ENCODE results near the gene TRIL.

TRIL gene

DNA sequence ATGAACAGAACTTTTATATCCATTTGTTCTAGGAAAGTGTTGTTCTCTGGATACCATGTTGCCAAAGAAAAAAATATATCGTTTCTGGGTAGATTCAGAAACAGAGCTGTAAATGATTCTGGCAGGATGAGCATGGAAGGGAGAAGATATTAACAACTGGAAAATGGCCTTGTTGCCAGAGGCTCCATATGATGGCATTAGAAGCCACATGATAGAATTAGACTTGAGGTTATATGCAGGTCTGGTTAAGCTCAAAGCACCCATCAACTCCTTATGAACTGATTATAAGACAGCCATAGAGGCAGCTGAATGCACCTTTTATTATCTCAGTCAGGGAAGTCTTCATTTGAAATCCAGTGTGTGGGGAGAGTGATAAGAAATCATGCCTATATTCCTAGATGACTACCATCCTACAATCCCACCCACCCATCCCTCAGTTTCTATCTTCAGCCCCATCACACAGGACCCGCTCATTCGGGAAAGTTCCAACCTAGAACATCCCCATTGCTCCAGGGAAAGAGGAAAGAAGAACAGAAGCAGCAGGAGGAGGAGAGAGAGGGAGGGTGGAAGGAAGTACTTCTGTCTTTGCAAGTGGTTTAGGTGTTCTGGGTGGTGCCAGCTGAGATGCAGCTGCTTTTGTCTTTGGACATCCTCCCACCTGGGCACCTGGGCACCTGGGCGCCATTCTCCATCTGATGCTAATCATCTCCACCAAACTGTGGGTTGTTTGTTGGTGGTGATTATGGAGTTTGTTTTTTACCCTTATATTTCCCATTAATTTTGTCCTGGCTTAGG, 25.5 kb upstream of the TRIL start:
- DNase-seq (ENCODE audit: low spot score): no peak

DNA sequence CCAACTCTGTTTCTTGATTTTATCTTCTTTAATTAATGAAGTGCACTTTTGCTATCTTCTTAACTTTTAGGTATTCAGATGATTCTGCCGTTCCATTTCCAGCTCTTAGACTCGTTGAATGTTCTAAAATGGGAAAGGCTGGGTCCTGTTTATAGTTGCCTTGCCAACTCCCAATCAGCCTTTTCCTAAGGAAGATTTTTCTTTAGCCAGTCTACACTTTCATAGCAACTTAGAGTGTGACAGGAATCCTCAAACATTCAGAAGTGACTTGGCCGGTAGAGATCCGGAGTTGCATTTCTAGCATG, 23.0 kb upstream of the TRIL start:
- no peak for DNase-seq (ENCODE audit: low spot score)

DNA sequence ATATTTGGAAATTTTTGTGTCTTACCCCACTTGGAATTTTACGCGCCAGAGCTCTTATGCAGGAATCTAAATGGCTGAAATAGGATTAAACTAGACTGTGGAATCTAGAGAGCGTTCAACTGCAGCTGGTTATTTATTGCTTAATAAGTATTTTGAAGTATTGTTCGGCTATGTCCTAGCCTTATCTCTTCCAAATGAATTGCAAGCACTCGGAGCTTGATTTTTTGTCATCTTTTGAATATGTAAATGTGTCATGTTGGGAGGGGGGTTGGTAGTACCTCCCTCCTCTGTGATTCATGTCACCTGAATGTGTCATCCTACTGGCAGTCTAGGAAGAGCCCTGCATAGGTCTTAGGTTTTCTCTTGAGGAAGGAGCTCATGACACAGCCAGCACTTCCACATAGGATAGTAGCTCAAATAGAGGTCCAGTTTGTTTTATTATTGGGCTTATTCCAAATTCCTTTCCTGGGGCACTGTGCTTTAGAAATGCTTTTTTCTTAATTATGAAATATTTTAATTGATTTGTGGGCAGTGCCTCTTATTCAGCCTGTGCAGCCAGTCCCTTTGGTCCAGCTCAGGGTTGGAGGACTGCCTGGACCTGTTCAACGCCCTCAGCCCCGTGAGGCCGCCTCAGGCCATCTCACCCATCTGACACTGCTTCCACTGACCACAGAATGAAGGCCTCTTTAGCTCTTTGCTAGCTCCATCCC, 22.5 kb upstream of the TRIL start:
- DNase-seq (ENCODE audit: low spot score): no peak

DNA sequence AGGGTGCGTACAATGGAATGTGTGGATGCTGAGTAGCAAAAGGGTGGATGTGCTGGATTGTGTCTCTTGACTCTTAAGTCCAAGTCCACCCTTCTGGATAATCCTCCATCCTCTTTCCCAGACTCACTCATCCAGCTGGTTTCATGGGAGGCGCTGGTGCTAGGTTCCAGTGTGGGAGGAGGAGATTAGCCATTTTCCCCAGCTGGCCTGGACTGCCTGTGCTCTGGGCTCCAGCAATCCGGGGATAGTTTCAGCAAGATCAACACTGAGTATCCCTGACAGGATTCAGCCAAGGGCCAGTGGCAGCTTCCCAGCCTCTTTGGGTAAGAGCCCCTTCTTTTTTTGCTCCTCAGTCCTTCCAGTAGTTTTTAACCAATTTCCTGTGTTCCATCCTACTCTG, 21.6 kb upstream of the TRIL start:
- DNase-seq (ENCODE audit: low spot score): no peak

DNA sequence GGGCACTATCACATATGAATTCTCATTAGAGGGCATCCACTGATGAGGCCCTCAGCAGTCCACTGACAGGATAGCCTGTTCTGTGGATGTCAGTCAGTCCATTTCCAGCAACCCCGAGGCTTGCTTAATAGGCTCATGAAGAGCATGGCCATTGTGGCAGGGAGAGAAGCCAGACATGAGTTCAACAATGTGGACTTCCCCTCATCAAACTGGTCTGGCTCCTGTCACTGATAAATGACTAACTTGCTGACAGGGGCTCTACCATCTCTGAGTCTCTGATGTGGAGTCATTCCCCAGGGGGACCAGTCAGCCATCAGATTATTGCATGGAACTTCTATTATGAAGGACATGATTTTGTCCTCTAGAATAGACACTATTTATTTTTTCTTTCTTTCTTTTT, 19.8 kb upstream of the TRIL start:
- no peak for DNase-seq (ENCODE audit: low spot score)

DNA sequence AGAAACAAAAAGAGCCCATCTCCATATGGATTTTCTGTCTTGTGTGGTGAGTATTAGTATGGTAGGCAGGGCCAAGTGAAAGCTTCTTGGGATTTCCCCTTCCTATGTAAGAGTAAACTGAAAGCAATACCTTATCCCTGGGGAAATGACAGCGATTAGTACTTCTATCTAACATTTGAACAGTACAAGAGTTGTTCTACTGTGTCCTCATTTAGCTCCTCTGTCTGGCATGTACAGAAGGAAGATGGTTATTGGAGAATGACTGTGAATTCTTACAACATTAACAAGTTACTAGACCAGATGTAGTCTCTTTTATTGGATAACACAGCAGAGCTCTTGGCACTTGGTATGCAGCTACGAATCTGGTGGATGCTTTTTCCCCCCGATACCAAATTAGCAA, 17.9 kb upstream of the TRIL start:
- DNase-seq (ENCODE audit: low spot score): no peak

DNA sequence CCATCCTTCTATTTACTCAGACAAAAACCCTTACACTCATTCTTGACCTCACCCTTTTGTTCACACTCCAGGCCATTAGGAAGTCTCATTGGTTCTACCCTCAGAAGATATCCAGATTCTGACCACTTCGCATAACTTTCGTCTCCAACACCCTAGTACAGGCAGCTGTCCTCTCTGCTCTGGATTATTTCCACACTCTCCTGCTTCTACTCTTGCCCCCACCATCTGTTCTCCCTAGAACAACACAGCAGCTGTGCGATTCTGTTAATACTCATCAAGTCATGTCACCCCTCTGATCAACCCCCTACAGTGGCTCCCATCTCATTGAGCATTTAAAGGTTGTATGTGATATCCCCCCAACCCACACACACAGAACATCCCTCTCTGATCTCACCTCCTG, 15.5 kb upstream of the TRIL start:
- no peak for DNase-seq (ENCODE audit: low spot score)

DNA sequence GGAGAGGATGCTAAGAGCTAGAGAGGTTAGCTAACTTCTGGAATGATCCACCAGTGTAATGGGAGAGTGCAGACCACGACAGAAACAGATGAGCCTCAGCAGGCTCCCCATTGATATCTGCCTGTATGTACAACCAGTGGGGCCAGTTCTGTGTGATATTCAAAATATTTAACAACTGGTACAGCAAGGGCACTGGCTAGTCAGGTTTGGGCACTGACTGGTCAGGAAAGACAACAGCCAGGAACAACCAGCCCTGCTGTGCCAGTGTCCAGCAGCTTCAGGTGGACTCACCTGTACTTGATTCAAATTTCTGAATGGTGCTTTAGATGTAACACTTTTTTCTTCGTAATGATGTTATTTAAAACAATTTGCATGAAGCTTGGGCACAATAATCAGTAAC, 5.9 kb upstream of the TRIL start:
- no peak for DNase-seq (ENCODE audit: low spot score)

DNA sequence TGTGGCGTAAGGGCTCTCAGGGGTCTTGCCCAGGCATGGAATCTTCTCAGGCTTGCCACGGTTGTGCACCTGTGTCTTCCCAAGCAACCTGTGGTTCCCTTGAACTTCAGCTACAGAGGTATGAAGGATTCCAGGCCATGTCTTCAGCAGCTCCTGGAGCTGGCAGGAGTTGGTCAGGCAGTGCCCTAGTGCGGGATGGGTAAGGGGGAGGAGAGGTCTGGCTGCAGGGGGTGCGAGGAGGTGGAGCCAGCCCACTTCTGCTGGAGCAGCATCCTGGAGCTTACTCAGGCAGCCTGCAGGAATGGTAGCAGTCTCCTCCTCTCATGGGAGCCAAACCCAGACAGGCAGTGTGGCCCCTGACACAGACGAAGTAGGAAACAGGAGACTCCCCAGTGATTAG, 3.8 kb upstream of the TRIL start:
- no peak for DNase-seq (ENCODE audit: low spot score)

DNA sequence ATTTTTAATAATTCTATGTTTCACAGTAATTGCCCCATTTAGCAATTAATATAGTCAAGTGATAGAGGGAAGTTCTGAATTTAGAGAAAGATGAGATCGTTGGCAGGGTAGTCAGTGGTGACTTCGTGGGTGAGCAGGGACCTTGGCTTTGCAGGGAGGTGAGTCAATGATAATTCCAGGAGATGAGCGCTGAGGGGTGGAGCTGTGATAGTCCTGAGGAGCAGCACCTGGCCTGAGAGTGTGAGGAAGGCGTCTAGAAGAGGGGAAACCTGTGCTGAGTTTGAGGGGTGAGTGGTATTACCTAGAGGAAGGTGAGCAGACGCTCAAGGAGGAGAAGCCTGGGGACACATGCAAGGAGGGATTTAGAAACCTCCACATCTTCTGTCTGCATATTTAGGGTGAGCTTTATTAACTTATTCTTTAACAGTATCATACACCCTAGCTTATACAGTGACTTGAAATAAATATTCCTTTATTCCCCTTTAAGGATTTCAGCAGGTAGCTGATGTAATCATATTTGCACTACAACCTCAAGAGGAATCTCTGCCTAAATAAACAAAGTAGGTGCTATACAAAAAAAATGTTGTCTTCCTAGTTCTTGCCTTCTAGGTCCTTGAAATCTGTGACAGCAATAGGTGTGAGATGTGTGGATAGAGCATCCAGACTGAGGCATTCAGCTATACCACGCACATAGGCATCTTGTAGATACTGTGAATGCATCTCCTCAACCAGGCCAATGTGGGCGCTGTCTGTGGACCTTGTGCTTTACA, 2.1 kb upstream of the TRIL start:
- no peak for DNase-seq (ENCODE audit: low spot score)

DNA sequence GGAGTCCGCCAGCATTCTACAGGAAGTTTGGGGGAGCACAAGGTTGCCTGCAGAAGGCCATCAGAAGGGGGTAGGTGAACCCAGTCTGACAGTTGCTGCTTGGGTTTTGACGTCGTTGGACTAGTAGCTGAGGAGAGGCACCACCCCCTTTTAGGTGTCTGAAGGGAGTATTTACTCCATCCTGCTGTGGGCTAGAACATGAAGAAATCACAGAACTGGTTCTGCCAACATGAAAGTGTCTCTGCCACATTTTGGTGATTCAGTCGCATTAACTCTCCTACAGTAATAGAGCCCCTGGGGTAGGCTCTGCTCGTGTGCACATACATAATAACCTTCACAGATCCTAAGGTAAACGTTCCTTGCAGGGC, 834 bp upstream of the TRIL start:
- no peak for DNase-seq (ENCODE audit: low spot score)

DNA sequence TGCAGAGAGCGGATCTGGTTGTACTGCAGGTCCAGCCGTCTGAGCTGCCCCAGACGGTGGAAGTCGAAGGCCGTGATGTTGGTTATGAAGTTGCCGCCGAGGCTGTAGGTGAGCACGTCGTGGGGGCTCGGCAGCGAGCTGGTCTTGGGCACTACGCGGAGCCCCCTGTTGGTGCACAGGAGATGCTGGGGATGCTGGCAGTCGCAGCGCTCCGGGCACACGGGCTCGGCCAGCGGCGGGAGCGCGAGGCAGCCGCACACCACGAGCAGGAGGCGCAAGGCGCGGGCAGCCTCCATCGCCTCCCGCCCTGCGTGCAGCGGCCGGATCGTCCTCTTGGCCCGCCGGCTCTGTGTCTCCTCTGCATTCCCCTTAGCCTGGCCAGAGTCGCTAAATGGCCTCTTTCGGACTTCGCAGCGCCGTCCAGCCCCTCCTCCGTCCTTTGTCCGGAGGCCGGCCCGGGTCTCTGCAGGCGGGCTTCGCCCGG, 337 bp downstream of the TRIL start:
- DNase-seq (ENCODE audit: low spot score): peak; percentile 39

DNA sequence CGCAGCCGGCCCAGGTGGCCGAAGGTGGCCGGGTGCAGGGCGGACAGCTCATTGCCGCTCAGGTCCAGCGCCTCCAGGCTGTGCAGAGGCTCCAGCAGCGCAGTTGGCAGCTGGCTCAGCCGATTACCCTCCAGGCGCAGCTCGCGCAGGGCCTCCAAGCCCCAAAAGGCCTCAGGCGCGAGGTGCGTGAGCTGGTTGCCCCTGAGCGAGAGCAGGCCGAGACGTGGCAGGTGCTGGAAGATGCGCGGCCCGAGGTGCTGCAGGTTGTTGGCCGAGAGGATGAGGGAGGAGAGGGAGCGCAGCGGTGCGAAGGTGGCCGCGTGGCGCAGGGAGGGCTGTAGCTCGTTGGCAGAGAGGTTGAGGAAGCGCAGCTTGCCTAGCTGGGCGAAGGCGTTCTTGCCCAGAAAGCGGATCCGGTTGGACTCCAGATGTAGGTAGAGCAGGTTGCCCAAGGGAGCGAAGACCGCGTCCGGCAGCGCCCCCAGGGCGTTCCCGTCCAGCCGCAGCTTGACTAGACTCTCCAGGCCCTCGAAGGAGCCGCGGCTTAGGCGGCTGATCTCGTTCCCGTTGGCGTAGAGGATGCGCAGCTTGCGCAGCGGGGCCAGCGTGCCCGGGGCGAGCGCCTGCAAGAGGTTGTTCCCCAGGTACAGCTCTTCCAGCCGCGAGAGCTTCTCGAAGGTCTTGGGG, 923 bp downstream of the TRIL start:
- peak; percentile 31 for DNase-seq (ENCODE audit: low spot score)

DNA sequence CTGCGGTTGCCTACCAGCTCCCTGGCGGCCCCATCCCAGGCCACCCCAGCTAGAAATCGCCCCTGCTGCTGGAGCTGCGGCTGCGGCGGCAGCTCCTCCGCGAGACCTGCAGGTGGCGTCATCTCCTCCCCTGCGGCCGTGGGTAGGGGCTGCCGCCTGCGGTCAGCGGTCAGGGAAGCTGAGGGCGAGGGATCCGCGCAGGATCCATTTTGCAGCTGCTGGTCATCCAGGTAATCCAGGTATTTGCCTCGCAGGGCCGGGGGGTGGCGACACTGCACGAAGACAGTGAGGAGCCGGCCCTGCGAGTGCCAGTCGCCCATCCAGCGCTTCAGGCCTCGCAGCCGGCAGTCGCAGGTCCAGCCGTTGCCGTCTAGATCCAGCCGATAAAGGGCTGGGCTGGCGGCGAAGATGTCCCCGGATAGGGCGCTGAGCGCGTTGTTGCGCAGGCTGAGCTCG, 1.5 kb downstream of the TRIL start:
- DNase-seq (ENCODE audit: low spot score): peak; percentile 66

DNA sequence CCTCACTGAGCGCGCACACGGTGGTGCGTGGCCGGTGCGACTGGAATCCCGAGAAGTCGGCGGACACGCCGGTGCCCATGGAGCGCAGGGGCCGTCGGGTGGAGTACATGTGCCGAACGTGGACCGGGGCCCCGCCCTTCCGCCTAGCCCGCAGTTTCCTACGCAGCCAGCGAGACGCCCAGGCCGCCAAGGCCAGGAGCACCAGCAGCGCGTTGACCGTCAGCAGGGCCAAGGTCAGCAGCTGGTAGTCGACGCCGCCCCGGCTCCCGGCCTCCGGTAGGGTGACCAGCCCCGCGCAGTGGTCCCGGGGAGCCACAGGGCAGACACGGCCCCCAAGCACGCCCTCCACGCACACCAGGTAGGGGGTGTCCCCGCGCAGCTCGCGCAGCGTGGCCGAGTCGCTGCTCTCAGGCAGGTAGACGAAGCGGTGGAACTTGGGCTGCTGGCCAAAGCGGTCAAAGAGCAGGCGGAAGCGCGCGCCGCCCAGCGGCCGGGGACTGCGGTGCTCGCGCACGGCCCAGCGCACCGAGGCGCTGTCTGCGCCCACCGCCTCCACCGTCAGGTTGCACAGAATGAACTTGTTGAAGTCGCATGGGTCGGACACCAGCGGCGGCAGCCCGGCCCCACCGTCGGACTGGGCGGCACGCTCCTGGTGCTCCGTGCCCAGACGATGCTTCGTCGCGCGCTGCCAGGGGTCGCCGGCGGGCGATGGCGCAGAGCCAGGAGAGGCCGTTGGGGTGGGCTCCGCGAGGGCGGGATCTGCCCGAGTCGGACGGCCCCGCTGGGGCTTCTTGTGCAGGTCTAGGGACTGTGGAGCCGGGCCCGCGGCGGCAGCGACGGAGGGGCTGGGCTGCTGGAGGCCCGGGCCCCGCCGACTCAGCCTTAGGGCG, 2.2 kb downstream of the TRIL start:
- DNase-seq (ENCODE audit: low spot score): peak; percentile 50

DNA sequence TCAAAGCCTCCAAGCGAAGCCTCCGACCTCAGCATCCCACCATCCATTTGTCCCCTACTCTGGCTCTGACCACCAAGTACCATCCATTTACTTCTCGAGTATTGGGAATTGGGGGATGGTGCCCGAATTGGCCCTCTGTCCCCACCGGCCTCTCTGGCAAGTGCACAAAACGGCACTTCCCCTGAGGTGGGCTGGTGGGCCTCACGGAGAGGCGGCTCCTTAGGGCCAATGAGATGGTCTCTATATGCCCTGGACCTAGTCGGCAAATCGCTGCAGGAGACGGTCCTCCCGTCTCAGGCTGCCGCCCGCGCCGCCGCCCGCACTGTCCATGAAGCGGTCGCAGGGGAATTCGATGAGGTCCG, 2.8 kb downstream of the TRIL start:
- no peak for DNase-seq (ENCODE audit: low spot score)

DNA sequence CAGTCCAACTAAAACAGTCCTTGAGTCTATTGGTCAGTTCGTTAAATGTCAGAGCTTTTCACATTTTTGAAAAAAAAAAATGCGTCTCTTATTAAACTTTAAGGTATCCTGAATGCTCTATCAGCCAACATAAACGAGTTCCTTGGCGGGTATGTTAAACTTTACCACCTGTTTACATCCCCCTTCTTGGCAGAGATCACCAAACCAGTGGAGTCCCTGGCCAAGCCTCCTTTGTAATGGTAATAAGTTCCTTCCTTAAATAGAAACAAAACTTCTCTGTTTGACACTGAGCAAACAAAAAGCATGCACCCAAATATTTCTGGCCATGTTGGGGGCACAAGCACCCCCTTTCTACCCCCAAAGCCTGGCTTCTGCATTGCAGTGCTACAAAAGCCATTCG, 3.2 kb downstream of the TRIL start:
- DNase-seq (ENCODE audit: low spot score): no peak

DNA sequence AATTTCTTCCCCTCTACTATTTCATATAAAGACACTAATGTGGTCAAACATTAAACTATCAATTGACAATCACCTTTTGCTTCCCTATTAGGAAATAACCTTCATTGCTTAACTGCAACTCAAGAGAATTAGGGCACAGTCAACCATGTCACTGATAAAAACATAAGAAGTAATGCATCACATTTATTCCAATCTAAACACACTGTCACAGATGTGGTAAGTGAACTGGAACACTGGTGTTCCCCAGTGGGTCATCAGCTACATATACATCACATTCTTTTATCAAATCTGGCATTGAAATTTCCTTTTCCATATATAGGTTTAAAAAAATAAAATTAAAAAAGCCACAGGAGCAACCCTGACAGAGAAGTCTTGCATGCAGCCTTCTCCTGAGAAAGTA, 3.7 kb downstream of the TRIL start:
- DNase-seq (ENCODE audit: low spot score): no peak

DNA sequence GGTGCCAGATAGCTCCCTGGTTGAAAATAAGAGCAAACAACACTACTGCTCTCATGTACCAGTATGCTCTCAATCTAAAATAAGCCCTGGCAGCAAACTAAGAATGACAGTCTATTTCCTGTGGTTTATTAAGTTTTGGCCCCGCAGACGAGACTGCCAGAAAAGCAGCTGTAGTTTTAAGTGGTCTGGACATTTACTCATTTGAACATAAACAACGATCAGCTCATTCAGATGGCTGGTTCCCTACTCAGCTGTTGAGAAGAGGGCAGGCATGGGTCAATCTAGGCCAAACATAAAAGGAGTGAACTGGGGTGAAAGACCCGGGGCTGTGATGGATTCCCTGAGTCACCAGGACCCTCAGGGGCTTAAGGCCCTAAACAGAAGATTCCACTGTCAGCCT, 4.5 kb downstream of the TRIL start:
- peak; percentile 58 for DNase-seq (ENCODE audit: low spot score)

DNA sequence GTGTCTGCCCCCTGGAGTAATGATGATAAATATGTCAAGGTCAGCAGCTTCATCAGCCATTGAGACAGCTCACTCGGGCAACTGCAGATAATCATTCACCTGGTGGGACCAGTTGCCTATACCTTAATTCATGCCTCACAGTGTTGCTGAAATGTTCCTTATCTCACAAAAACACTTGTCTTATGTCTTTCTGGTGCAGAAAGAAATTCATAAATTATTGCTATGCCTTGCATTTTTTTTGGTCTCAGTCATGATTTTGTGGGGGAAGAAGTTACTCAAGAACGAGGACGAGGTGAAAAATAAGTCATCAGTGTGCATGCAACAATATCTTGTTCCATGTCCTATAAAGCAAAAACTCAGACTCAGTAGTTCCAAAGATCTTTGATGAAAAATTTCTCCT, 16.0 kb downstream of the TRIL start:
- DNase-seq (ENCODE audit: low spot score): no peak

DNA sequence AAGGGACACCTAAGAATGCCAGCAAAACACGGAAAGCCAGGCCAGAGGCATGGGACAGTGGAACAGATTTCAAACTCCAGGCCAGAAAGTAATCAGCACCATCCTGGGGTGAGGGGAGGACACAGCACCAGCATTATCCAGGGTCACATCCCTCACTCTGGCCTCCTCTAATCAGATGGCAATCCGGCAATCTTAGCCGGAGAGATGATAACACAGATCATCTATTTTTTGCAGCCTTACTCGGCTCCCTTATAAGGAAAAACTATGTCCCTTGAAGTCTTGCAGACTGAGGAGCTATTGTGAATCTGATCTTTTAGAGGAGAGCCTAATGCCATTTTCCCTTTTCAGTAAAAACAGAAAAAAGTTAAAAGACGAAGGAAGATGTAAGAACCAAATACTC, 16.5 kb downstream of the TRIL start:
- no peak for DNase-seq (ENCODE audit: low spot score)
